GM19463 (cell line): ENCODE data around the gene NDUFB3.
"Not testable (repeated sequence)": the region's sequence is repeated elsewhere in the genome, so short reads cannot be mapped to it uniquely, and the experiment has no call there.

Experiments used
- ATAC-seq: cut with Tn5 transposase; IDR thresholded peaks from one replicate; pipeline ENCODE4 v1.9.1; 2021; ENCODE audit warnings: mild to moderate bottlenecking, moderate library complexity; ENCODE audit not compliant: unreplicated experiment

The NDUFB3 gene

DNA sequence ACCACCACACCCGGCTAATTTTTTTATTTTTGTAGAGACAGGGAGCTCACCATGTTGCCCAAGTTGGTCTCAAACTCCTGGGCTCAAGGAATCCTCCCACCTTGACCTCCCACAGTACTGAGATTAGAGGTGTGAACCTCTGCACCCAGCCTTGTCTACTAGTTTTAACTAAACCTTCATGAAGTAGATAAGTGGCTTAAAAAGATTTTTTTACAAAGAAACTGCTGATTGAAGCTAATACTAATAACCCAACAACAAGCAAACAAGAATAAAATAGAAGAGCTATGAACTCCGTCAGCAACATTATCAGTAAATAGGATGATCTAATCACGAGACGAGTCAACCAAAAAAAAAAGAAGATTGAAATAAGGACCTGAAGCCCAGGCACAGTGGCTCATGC, 18.8 kb downstream of the NDUFB3 start:
- no peak for ATAC-seq

DNA sequence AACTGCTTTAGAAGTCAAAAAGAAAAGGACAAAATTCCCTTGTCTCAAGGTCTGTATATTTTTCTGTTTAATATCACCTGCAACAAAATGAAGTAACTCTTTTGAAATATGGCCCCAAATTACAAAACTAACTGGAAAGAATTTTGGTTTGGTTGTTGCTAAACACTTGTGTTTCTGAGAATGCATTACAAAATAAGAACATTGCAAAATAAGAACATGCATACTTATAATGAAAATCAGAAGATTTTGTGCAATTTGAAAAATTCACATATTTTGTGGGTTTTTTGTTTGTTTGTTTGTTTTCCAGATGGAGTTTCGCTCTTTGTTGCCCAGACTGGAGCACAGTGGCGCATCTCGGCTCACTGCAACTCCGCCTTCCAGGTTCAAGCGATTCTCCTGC, 21.8 kb downstream of the NDUFB3 start:
- no peak for ATAC-seq

DNA sequence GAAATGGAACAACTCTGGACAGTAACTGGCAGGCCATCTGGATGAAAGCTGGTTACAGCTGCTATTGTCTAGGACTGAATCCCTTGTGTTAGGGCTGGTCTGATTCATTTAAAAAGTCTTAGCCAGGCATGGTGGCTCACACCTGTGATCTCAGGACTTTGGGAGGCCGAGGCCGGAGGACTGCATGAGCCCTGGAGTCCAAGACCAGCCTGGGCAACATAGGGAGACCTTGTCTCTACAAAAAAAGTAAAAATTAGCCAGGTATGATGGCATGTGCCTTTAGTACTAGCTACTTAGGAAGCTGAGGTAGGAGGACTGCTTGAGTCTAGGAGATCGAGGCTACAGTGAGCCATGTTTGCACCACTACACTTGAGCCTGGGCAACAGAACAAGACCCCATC, 28.7 kb downstream of the NDUFB3 start:
- ATAC-seq = no peak

DNA sequence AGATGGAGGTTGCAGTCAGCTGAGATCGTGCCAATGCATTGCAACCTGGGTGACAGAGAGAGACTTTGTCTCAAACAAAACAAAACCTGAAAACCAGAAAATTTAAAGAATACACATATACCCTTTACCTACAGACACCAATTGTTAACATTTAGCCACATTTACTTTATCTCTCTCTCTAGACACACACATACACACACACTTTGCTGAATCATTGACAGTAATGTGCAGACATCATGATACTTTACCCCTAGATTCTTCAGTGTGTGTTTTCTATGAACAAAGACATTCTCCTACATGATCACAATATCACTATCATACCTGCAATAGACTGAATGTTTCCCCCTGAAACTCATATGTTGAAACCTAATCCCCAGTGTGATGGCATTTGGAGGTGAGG, 34.0 kb downstream of the NDUFB3 start:
- no peak for ATAC-seq

DNA sequence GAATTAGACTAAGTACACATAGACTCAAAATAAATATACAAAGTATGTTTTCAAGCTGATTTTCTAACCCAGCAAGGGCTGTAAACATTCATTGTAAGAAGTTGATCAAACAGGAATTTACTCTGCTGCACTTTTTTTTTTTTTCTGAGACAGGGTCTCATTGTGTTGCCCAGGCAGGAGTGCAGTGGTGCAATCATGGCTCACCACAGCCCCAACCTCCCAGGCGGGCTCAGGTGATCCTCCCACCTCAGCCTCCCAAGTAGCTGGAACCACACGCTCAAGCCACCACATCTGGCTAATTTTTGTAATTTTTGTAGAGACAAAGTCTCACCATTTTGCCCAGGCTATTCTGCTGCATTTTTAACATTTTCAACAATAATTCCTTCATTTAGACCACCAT, 35.8 kb downstream of the NDUFB3 start:
- ATAC-seq = no peak

DNA sequence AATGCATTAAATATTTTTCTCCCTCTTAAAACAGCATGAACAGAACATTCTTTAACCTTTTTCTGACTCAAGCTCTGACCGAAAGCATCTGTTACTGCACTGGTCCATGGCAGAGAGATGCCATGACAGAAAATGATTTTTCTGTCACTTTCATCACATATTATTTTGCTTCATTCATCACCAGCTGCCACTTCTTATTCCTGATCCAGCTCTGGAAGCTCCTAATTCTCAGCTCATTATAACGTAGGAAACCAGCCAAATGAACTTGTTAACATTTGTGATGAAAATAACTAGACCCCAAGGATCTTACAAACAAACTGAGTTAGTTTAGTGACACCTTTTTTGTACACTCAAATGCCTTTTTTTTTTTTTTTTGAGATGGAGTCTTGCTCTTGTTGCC, 36.5 kb downstream of the NDUFB3 start:
- ATAC-seq = no peak

DNA sequence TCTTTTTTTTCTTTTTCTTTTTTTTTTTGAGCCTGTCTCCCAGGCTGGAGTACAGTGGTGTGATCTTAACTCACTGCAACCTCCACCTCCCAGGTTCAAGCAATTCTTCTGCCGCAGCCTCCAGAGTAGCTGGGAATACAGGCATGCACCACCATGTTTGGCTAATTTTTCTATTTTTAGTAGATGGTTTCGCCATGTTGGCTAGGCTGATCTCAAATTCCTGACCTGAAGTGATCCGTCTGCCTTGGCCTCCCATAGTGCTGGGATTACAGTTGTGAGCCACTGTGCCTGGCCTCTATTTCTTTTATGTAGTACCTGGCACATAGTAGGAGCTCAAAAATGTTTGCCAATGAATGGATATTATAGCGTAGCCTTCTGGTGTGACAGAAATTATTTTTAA, 37.4 kb downstream of the NDUFB3 start:
- ATAC-seq = no peak

DNA sequence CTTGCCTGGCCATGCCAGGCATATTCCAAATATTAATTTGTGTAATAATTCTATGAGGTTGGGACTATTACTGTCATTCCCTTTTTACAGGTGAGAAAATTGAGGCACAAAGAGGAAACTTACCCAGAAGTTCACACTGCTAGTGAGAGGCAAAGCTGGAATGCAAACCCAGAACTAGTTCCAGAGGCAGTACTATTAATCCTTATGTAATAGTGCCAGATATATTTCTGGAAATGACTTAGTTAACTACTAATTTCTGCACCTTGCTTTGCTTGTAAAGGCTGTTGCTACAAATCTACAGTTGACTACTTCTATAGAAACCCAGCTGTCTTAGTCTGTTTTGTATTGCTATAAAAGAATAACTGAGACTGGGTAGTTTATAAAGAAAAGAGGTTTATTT, 38.8 kb downstream of the NDUFB3 start:
- no peak for ATAC-seq

DNA sequence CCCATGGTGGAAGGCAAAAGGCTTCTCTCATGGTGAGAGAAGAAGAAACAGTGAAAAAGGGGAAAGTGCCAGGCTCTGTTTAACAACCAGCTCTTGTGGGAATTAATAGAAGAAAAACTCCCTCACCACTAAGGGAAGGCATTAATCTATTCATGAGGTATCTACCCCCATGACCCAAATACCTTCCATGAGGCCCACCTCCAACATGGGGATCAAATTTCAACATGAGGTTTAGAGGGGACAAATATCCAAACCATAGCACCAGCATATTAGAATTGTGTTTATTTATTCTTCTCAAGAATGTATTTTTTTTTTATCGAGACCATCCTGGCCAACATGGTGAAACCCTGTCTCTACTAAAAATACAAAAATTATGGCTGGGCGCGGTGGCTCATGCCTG, 39.3 kb downstream of the NDUFB3 start:
- ATAC-seq = no peak

DNA sequence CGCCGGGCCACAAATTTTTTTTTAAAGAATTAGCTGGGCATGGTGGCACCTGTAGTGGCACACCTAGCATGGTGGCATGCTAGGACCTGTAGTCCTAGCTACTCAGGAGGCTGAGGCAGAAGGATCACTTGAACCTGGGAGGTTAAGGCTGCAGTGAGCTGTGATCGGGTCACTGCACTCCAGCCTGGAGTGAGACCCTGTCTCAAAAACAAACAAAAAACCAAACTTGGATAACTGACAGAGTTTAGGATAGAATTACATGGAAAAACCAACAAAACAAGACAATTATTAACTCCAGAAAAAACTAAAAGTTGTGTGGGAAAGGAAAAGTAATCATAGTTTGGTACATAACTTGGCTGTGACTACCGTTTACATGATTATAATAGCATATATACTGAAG, 42.5 kb downstream of the NDUFB3 start:
- ATAC-seq = no peak

DNA sequence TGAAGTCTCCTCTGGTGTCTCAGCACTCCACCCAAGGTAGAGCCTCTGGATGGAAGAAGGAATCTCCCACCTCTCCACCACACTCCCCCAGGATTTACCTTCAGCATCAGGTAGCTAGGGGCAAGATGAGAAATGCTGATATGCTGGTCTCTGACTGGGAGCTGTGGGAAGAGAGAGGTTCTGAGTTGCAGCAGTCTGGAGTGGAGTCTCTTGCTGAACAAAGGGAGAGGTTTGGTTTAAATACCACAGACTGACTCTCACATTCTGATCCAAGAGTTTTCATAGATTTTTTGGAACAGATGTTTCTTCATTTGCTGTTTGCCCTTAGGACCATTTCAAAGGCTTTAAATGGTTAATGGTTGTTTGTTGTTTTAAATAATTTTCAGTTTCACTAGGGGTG, 43.0 kb downstream of the NDUFB3 start:
- ATAC-seq = no peak

DNA sequence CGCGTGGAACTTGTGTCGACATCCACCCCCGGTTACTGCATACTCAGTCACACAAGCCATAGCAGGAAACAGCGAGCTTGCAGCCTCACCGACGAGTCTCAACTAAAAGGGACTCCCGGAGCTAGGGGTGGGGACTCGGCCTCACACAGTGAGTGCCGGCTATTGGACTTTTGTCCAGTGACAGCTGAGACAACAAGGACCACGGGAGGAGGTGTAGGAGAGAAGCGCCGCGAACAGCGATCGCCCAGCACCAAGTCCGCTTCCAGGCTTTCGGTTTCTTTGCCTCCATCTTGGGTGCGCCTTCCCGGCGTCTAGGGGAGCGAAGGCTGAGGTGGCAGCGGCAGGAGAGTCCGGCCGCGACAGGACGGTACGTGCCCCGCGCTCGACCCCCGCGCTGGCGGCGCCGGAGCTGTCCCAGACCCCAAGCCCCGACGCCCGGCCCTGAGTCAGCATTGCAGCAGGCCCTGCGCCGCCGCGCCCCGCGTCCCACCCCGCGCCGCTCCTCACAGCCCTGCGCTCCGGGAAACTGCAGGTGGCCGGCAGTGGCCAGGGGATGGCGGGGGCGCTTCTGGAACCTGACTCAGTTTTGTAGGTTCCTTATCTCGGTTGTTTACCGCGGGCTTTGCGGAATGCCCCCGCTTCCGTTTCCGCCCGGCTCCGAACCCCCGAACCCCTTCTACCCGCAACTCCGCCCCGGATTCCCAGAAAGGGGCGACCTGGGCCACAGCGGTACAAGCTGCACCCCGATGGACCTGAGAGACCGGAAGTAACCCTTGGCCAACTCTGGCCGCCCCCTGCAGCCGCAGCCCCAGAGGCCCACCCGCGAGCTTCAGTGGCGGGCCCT, 44.5 kb downstream of the NDUFB3 start, which contains the start of gene CFLAR:
TSS of gene CFLAR (plus strand) at position 50 of the 844 bp plus-strand sequence. CDS start 13,702 bp downstream, outside the sequence.
- peak; percentile 33 for ATAC-seq

DNA sequence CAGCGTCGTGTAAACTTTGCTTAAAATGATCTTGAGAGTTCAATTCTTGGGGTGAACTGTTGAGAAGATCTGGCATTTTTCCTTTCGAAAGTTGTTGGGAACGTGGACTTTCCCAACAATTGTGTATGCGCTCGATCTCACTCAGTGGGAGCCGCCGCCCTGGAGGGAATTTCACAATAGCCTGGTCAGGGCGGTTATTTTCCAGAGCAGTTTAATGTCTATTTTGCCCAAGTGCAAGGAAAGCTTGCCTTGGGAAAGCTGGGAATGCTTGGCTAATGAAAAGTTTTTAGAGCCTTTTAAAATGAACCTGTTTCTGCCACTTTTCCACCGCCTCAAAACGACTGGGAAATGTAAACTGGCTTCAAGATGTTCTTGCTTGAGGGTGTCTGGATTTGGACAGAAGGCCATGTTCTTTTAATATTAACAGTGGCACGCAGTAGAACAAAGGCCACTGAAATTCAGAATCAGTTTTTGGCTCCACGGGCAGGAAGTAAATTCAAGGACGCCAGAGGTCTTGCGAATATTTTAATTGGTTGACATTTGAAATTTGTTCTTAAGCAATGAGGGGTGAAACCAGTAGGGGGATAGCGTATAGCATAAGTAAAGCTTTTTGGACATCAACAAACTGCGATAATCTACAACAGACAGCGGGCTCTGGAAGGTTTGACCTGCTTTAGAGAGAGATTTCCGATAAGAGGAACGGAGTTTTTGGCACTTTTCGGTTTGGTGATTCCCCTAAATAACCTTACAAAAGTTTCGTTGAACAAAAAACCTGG, 45.3 kb downstream of the NDUFB3 start:
- no peak for ATAC-seq

DNA sequence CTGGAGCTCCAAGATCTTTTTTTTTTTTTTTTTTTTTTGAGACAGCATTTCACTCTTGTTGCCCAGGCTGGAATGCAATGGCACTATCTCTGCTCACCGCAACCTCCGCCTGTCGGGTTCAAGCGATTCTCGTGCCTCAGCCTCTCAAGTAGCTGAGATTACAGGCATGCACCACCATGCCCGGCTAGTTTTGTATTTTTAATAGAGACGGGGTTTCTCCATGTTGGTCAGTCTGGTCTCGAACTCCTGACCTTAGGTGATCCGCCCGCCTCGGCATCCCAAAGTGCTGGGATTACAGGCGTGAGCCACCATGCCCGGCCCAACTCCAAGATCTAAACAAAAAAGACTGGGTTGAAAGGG, 45.9 kb downstream of the NDUFB3 start:
- not testable (repeated sequence) for ATAC-seq

DNA sequence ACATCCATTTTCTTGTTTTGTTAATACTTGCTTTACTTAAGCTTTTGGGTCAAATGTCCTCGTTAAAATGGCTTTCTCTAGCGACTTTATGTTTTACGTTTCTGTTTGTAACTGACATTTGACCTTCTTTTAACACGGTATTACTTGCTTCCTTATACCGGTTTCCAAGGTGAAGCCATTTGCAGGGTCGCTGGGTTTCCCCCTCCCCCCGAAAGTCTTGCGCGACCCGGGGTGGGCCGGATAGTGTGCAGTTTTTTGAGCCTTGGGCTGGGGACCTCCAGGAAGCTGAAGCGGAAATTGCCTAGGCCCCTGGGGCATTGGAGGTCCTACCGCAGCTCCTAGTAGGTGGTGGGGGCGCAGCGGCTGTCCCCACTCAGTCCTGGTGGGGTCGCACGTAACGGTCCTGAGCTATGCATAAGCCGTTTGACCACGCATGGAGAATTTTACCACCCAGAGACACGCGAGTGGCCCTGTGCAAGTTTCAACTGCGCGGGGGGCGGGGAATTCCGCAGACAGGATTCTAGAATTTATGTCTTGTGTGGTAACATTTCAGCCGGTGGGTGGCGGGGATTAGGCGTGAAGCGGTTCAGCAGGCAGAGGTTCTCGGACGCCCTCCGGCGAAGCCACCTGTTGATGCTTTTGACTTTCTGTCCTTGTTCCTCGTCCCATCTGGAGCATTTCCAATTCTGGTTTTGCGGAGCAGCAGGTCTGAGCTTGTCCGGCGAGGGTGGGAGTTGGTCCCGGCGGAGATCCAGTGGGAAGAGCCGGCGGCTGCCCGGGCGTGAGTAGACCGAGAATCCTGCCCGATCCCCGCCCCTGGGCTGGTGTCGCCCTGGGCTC, 46.5 kb downstream of the NDUFB3 start:
- ATAC-seq = peak; percentile 50

DNA sequence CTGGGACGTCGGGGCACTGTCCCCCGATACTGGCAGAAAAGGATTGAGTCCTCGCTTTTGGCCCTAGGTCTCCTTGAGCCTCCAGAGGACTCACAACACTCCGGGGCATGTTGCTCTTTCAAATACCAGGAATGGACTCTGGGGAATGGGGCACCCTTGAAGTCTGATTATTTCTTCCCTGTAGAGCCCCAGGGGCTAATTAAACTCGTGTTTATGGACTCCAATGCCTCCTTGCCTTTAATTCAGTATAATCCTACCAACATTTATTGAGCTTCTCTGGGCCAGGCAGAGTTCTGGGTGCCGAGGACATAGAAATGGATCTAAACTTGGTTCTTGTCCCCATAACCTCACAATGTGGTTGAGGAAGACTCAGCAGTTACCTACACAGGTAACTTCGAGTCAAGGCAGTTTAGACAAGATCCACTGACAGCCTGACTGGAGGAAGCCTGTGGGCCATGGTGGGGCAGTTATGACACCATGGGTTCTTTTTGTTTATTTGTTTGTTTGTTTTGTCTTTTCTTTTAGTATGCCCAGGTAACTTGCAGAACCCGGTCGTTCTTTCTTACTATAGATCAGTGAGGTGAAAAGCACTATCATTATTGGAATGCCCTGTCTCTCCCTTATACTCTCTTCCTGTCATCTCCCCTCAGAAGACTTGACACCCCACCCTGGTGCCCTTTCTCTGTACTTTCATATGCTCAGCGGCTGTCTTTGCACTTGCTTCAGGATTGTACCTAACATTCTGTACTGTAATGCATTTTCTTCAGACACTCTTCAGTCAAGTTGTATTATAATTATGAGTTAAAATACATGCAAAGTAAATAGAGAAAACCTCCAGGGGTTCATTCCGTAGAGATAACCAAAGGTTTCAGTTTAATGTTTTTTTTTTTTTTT, 47.4 kb downstream of the NDUFB3 start:
- peak; percentile 1 for ATAC-seq

DNA sequence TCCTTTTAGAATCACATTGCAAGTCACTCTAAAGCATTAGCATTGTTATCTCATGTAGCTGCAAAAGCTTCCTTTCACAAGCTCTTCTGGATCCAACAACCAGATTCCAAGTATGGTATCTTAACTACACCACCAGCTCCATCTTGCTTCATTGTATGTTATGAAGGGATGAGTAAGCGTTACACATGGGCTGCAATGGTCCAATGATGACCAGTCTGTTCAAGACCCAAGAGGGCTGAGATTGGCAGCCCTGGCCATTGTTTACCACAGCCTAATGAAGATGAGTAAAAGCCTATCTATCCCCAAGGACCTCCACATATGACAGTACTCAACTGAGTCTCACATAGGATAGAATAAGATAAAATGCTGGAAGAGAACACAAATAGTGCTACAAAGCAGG, 50.5 kb downstream of the NDUFB3 start:
- ATAC-seq = no peak

DNA sequence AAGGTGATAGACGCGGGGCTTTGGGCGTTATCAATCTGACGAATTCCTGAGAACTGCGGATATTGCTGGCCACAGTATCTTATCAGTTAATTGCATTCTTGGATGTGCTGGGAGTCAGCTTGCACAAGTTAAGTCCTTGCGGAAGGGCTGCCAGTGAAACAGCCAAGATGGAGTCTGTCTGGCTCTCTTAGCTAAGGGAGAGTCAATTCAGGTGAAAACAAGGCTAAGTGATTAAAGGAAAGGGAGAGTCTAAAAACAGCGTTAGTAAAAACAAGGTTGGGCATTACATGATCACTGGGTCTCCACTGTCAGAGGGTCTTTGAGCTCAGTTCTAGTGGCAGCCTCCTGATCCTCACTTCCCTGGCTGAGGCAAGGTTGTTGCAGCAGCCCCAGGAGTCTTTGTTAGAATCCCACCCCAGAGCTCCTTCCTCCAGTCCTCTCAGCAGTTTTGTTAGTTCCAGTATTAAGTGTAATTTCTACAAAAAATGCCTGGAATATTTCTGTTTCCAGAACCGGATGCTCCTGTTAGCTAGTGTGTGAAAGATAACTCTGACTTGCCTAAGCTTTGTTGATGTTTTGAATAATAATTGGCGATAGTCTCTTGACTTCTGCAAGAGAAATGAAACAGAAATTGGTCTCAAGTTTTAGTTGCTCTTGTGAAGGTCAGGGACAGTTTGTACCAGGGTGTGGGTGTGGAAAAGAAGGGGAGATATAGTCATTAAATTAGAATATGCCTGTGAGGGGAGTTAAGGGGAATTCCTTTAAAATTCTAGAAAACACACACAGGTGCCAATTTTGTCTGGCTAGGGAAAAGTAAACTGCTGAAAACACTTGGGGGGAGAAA, 54.7 kb downstream of the NDUFB3 start:
- ATAC-seq = peak; percentile 15

DNA sequence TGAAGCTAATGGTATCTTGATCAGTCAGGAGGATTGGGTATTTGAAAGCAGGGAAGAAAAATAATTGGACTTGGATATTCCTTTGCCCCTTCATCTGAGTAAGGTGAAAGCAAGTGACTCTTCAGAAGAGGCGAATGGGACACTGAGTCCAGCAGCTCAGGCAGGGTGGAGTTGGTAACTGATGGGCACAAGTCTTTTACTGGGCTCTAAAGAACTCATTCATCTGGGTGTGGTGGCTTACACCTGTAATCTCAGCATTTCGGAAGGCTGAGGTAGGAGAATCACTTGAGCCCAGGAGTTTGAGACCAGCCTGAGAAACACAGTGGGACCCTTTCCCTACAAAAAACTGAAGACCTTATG, 55.3 kb downstream of the NDUFB3 start:
- no peak for ATAC-seq

DNA sequence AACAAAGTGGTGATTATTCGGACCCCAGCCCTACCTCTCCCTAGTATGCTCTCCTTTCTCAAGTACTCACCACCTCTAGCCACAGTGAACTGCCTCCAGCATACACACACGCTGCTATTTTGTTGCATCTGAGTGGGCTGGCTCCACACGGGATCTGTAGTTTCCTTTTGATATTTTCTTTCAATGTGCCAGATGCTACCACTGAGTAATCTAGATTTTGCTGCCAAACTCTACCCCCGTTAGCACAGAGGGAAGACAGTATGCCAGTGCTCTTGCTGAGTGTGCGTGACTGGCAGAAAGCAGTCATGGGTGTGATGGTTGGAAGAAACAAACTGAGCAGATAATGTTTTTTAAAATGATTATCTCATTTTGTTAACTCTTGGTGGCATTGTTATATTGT, 55.8 kb downstream of the NDUFB3 start:
- no peak for ATAC-seq
